ENCODE measurements around the gene F7. TPM values are rescaled to one million over a fixed set of nuclear protein-coding genes. Genes with fewer than 3 reads are reported as not detected.
A peak's percentile ranks its signal among the peaks of the same experiment; 100 is the strongest.

The F7 gene
- polyA plus RNA-seq, 2 of the 4 experiments (the other 2 are of a cell fraction): 0.26 to 0.65 TPM

DNA sequence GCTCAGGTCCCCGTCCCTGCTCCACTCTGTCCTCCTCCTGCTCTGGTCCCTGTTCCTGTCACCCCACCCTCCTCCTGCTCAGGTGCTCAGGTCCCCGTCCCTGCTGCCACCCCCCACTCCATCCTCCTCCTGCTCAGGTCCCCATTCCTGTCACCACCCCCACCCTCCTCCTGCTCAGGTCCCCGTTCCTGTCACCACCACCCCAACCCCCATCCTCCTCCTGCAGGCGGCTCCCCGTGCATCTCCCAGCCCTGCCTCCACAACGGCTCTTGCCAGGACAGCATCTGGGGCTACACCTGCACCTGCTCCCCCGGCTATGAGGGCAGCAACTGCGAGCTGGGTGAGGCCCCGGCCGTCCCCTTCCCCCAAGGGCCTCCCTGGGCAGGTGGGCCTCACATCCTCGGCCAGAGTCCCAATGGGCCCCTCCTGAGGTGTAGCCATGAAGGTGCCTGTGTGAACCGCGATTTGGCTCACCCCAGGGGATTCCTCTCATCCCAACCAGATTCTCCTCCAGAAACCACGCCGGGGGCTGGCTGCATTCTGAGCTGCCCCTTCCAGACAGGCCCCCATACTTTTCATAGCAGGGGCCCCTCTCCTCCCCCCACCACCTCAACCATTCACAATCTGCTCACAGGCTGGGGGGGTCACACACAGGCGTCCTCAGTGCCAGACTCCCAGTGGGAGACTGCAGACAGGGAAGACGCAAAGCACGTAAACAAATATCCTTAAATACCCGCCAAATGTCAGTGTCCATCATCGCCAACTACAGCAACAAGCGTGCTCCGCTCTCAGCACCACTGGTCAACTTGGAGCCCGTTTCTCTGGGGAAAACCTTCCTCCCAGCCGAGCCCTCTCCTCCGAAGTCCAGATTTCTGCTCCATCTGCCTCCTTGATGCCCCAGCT is 57.4 kb downstream of the F7 start:
- no peak for TF ChIP-seq MAZ (IDR thresholded peaks at IDR 0.05; ENCODE audit: borderline replicate concordance, low read depth, low read length)
- TF ChIP-seq JUN (IDR thresholded peaks at IDR 0.05): no peak
- TF ChIP-seq, protein P1, sequence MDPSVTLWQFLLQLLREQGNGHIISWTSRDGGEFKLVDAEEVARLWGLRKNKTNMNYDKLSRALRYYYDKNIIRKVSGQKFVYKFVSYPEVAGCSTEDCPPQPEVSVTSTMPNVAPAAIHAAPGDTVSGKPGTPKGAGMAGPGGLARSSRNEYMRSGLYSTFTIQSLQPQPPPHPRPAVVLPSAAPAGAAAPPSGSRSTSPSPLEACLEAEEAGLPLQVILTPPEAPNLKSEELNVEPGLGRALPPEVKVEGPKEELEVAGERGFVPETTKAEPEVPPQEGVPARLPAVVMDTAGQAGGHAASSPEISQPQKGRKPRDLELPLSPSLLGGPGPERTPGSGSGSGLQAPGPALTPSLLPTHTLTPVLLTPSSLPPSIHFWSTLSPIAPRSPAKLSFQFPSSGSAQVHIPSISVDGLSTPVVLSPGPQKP (IDR thresholded peaks at IDR 0.05; ENCODE audit: low read depth, low read length): no peak
- no peak for TF ChIP-seq MAFK (IDR thresholded peaks at IDR 0.05; ENCODE audit: partially characterized antibody)
- no peak for TF ChIP-seq RAD21 (conservative IDR thresholded peaks at IDR 0.05 in 1 of 2, IDR thresholded peaks at IDR 0.05 in 1 of 2)
- no peak for TF ChIP-seq ZSCAN20 (CRISPR knock-in tag; IDR thresholded peaks at IDR 0.05)
- TF ChIP-seq EP300 (IDR thresholded peaks at IDR 0.05): no peak
- ChIA-PET POLR2A (no interaction called here), CTCF (no interaction called here)

DNA sequence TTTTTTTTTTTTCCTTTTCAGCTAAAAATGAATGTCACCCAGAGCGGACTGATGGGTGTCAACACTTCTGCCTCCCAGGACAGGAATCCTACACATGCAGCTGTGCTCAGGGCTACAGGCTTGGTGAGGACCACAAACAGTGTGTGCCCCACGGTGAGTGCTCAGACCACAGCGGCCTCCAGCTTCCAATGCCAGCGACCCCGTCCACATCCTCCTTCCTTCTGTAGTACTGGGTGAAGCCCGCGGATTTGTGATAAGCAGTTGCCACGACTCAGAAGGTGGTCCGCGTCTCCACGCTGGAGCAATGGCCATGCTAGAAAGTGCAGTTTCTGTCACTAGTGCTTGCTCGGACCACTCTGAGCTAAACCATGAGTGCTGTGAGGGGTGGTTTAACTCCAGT is 58.9 kb downstream of the F7 start:
- CTCF ChIA-PET: no interaction called here
- H3K4me3 ChIP-seq: no peak overlapping the region
- no peak overlapping the region for H3K4me2 ChIP-seq
- 97% methylated on average over 12 of the region's 12 CpGs for WGBS (ENCODE audit: missing lambda C conversion rate)
- DNase-seq (ENCODE audit: low read depth in 1 of 2, low spot score in 1 of 2): no peak
- POLR2A ChIA-PET: no interaction called here
- FAIRE-seq: no peak
- H3K9me3 ChIP-seq: no peaks in the 10 kb centered on the region
- ATAC-seq: no peak
- no peaks in the 10 kb centered on the region for H3K4me1 ChIP-seq
- H3K27ac ChIP-seq: no peak overlapping the region
- TF ChIP-seq, protein P1 (IDR thresholded peaks at IDR 0.05; ENCODE audit: low read depth, low read length): no peak
- no peak for TF ChIP-seq CHD2 (IDR thresholded peaks at IDR 0.05; ENCODE audit: low read length, partially characterized antibody)

More for the DNA sequence above, 57.4 kb downstream of the F7 start:
- no peak for FAIRE-seq
- Histone ChIP-seq H3K4me1 (no peaks in the 10 kb centered on the region), H3K4me3 (no peak overlapping the region), H3K4me2 (no peak overlapping the region), H3K9me3 (no peaks in the 10 kb centered on the region), H3K27ac (no peak overlapping the region)
- ATAC-seq: peak; percentile 34 to 36; a peak in 4 of 6 replicates
- DNase-seq (ENCODE audit: low read depth in 1 of 2, low spot score in 1 of 2): no peak
- 70% methylated on average over 14 of the region's 25 CpGs for WGBS (ENCODE audit: missing lambda C conversion rate)

DNA sequence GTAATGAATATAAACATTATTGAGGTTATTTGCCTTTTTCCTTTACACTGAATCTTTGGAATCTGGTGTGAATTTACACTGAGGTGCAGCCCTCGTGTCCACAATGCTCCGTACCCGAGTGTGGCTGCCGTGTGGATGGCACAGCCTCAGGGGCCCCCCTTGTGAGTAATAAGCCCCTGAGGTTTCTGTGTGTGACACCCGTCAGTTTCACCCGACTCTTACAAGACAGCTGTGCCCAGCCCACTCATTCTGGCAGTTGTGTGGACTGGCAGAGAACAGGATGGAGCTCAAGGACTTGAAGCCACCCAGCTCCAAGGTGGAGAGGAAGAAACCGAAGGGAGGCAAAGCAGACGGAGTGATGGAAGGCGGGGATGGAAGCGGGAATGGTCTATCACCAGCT is 60.7 kb downstream of the F7 start:
- ATAC-seq: no peak
- no peak for FAIRE-seq
- no peaks in the 10 kb centered on the region for H3K4me1 ChIP-seq
- POLR2A ChIA-PET: interaction anchor here (0.6 kb wide), 1 partner anchor 24 kb away, joined by 3 read pairs; no protein-coding TSS in a partner anchor
- H3K9me3 ChIP-seq: no peaks in the 10 kb centered on the region
- H3K4me2 ChIP-seq: no peak overlapping the region
- 87% methylated on average over 10 of the region's 10 CpGs for WGBS (ENCODE audit: missing lambda C conversion rate)
- no peak overlapping the region for H3K4me3 ChIP-seq
- DNase-seq (ENCODE audit: low read depth in 1 of 2, low spot score in 1 of 2): no peak
- no peak for TF ChIP-seq ESRRA (IDR thresholded peaks at IDR 0.05; ENCODE audit: borderline replicate concordance, low read length)
- TF ChIP-seq, protein P2, sequence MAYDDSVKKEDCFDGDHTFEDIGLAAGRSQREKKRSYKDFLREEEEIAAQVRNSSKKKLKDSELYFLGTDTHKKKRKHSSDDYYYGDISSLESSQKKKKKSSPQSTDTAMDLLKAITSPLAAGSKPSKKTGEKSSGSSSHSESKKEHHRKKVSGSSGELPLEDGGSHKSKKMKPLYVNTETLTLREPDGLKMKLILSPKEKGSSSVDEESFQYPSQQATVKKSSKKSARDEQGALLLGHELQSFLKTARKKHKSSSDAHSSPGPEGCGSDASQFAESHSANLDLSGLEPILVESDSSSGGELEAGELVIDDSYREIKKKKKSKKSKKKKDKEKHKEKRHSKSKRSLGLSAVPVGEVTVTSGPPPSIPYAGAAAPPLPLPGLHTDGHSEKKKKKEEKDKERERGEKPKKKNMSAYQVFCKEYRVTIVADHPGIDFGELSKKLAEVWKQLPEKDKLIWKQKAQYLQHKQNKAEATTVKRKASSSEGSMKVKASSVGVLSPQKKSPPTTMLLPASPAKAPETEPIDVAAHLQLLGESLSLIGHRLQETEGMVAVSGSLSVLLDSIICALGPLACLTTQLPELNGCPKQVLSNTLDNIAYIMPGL (CRISPR knock-in tag; IDR thresholded peaks at IDR 0.05; ENCODE audit: borderline replicate concordance): no peak
- TF ChIP-seq TP53 (CRISPR knock-in tag; IDR thresholded peaks at IDR 0.05): no peak
- TF ChIP-seq CBX2 (IDR thresholded peaks at IDR 0.05; ENCODE audit: borderline replicate concordance, low read depth): no peak
- no peak for TF ChIP-seq ZC3H11A (IDR thresholded peaks at IDR 0.05)
- CTCF ChIA-PET: interaction anchor here (0.7 kb wide), 1 partner anchor 10 kb away, joined by 3 read pairs; no protein-coding TSS in a partner anchor
- H3K27ac ChIP-seq: no peak overlapping the region

Measured in A549 (cell line).